ENCODE measurements around the gene GLCE. TPM values are rescaled to one million over a fixed set of nuclear protein-coding genes. Genes with fewer than 3 reads are reported as not detected.

The GLCE gene
- polyA plus RNA-seq, 1 experiment, result 7.1 TPM

DNA sequence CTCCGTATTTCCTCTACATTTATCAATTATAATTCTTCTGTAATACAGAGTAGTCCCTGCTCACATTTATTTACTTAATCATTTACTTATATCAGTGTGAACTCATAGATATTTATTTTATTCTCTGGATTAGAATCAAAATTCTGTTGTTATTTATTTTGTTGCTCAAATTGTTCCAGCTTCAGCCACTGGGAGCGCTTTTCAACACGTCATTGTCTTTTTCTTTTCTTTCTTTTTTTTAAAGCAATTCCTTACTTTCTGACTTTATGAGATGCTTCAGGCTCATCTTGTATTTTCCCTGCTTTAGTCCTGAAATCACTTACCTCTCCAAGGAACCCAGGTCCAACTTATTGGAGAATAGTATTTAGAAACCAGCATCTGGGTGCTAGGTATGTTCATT is 53.4 kb downstream of the GLCE start:
- ChIA-PET POLR2A (no interaction called here), CTCF (no interaction called here)
- TF ChIP-seq, protein P1, sequence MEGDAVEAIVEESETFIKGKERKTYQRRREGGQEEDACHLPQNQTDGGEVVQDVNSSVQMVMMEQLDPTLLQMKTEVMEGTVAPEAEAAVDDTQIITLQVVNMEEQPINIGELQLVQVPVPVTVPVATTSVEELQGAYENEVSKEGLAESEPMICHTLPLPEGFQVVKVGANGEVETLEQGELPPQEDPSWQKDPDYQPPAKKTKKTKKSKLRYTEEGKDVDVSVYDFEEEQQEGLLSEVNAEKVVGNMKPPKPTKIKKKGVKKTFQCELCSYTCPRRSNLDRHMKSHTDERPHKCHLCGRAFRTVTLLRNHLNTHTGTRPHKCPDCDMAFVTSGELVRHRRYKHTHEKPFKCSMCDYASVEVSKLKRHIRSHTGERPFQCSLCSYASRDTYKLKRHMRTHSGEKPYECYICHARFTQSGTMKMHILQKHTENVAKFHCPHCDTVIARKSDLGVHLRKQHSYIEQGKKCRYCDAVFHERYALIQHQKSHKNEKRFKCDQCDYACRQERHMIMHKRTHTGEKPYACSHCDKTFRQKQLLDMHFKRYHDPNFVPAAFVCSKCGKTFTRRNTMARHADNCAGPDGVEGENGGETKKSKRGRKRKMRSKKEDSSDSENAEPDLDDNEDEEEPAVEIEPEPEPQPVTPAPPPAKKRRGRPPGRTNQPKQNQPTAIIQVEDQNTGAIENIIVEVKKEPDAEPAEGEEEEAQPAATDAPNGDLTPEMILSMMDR (IDR thresholded peaks at IDR 0.05; ENCODE audit: insufficient read depth, low read depth, low read length), result no peak
- Histone ChIP-seq H3K4me3 (ENCODE audit: low read depth, low read length) (no peak overlapping the region), H3K27me3 (ENCODE audit: control insufficient read depth, insufficient read depth, low read length) (no peaks in the 10 kb centered on the region), H3K36me3 (ENCODE audit: control insufficient read depth, insufficient read depth, low read length) (no peaks in the 10 kb centered on the region)
- DNase-seq (ENCODE audit: low read depth), result no peak

DNA sequence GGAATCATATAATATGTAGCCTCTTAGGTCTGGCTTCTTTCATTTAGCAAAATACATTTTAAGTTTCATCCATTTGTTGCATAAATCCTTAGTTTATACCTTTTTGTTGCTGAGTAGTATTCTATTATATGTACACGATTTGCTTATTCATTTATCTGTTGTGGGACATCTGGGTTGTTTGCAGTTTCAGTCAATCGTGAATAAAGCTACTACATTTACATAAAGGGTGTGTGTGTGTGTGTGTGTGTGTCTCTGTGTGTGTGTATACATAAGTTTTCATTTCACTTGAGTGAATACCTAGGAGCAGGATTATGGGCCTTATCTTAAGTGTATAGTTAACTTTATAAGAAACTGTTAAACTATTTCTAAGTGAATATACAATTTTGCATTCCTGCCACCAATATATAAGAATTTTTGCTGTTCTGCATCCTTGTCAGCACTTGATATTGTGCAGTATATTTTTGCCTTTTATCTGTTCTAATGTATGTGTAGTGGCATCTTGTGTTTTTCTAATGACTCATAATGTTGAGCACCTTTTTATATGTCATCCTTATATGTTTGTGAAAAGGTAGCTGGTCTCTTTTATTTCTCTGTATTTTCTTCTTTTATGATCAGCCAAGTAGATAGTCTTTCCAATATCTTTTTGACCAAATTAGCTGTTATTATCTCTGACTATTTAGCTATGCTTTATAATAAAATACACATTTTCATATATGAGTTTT is 55.0 kb downstream of the GLCE start:
- TF ChIP-seq, protein P1 (IDR thresholded peaks at IDR 0.05; ENCODE audit: insufficient read depth, low read depth, low read length), result no peak
- ChIA-PET CTCF (no interaction called here), POLR2A (no interaction called here)
- DNase-seq (ENCODE audit: low read depth), result no peak
- Histone ChIP-seq H3K36me3 (ENCODE audit: control insufficient read depth, insufficient read depth, low read length) (no peaks in the 10 kb centered on the region), H3K4me3 (ENCODE audit: low read depth, low read length) (no peak overlapping the region), H3K27me3 (ENCODE audit: control insufficient read depth, insufficient read depth, low read length) (no peaks in the 10 kb centered on the region)

DNA sequence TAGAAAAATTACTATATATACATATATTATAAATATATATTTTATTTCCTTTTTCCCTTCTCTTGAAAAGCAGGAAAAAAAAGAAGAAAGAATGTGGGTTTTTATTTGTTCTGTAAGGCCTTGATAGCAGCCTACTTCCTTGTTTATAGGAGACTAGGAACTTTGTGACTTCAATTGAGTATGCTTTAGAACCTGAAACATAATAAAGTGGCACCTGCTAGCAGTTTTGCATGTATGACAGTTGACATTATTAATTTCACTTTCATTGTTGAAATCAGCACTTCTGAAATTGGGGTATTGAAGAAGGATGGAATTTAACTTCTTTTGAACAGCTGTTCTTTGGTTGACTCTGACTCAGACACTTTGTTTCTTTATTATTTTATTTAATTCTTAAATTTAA is 56.9 kb downstream of the GLCE start:
- ChIA-PET CTCF (no interaction called here), POLR2A (no interaction called here)
- TF ChIP-seq, protein P1 (IDR thresholded peaks at IDR 0.05; ENCODE audit: insufficient read depth, low read depth, low read length), result no peak
- H3K27me3 ChIP-seq (ENCODE audit: control insufficient read depth, insufficient read depth, low read length), result no peaks in the 10 kb centered on the region
- no peak for DNase-seq (ENCODE audit: low read depth)
- no peak overlapping the region for H3K4me3 ChIP-seq (ENCODE audit: low read depth, low read length)
- H3K36me3 ChIP-seq (ENCODE audit: control insufficient read depth, insufficient read depth, low read length), result no peaks in the 10 kb centered on the region

DNA sequence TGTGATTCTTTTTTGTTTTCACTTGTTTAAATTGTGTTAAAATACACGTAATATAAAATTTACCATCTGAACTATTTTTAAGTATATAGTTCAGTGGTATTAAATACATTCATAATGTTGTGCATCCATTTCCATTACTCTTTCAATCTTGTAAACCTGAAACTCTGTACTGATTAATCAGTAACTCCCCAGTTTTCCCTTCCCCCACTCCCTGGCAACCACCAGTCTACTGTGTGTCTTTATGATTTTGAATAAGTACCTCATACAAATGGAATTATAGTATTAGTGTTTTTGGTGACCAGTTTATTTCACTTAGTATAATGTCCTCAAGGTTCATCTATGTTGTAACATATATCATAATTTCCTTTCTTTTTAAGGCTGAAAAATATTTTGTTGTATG is 59.3 kb downstream of the GLCE start:
- TF ChIP-seq, protein P1 (IDR thresholded peaks at IDR 0.05; ENCODE audit: insufficient read depth, low read depth, low read length), result no peak
- no peak overlapping the region for H3K4me3 ChIP-seq (ENCODE audit: low read depth, low read length)
- no peaks in the 10 kb centered on the region for H3K27me3 ChIP-seq (ENCODE audit: control insufficient read depth, insufficient read depth, low read length)
- ChIA-PET CTCF (no interaction called here), POLR2A (no interaction called here)
- H3K36me3 ChIP-seq (ENCODE audit: control insufficient read depth, insufficient read depth, low read length), result no peaks in the 10 kb centered on the region
- DNase-seq (ENCODE audit: low read depth), result no peak

DNA sequence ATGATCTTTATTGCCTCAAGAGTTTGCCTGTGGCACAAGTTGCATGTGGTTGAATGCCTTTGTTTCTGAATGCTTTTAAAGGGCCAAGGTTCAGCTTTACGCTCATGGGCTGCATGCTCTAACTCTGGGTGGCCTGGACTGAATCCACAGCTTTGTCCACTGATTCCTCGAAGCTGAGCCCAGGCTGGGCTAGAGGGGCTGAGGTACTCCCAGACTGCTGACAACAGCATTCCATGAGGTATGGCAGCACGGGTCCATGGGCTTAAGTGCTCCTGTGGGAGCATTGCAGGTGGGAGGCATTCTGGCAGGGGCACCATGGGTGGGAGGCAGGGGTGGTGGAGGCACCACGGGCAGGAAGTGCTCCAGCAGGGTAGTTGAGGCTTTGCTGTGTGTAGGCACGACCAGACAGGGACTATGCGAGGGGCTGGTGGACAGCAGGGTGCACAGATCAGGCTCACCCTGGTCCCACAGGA is 61.6 kb downstream of the GLCE start:
- TF ChIP-seq, protein P1 (IDR thresholded peaks at IDR 0.05; ENCODE audit: insufficient read depth, low read depth, low read length), result no peak
- POLR2A ChIA-PET, result no interaction called here
- H3K4me3 ChIP-seq (ENCODE audit: low read depth, low read length), result no peak overlapping the region
- H3K36me3 ChIP-seq (ENCODE audit: control insufficient read depth, insufficient read depth, low read length), result no peaks in the 10 kb centered on the region
- CTCF ChIA-PET, result interaction anchor here (1.3 kb wide), 1 partner anchor 163 kb away, joined by 4 read pairs; no protein-coding TSS in a partner anchor
- DNase-seq (ENCODE audit: low read depth), result no peak
- H3K27me3 ChIP-seq (ENCODE audit: control insufficient read depth, insufficient read depth, low read length), result no peaks in the 10 kb centered on the region

Data from BJ (cell line).